GM19240 (cell line): ENCODE results near the gene HIVEP2.
A peak's percentile ranks its signal among the peaks of the same experiment; 100 is the strongest.

Source experiments
- DNase-seq: peaks from one replicate; pipeline ENCODE4 v3.0.0; 2011; ENCODE audit warnings: low spot score; ENCODE audit not compliant: insufficient read length

The HIVEP2 gene

GRCh38 chr6:142794424-142794823, 150.6 kb downstream of the HIVEP2 start:
- no peak for DNase-seq

- DNase-seq = no peak
Observed at GRCh38 chr6:142790257-142790656, 154.7 kb downstream of the HIVEP2 start.

DNA sequence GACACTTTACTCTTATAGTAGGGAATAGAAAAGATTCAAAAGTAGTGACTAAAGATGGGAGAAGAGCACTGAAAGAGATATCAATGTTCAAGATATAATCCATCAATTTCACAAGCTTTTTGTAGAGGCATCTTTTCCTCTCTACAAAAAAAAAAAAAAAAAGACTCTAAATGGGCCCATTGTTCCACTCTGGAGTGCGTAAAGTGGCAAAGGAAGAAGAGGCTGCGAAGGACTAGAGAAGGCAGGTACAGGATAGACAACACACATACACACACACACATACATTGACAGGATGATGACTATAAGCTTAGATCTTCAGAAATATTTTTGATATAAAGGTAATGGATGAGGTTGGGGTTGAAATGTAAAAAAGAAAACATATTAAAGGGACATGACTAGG, 157.6 kb downstream of the HIVEP2 start:
- DNase-seq = no peak

- no peak for DNase-seq
Observed at GRCh38 chr6:142786476-142786875, 158.5 kb downstream of the HIVEP2 start.

DNA sequence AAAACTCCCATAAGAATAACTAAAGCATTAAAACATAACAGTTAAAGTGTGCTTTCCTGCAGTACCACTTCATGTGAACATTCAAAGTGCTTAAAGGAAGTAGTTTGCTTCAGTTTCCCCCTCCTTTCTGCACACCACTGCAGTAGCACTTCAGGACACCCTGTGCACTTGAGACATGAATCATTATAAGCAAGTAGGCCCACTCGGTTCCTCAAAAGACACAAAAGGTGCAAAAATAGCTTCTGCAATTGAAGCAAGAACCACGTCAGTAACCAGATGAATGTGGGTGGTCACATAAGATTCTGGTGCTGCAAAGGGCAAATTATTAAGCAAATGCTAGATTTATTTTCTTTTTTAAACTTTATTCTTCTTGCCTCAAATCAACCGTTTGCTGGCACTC, 160.6 kb downstream of the HIVEP2 start:
- peak; percentile 11 for DNase-seq

DNA sequence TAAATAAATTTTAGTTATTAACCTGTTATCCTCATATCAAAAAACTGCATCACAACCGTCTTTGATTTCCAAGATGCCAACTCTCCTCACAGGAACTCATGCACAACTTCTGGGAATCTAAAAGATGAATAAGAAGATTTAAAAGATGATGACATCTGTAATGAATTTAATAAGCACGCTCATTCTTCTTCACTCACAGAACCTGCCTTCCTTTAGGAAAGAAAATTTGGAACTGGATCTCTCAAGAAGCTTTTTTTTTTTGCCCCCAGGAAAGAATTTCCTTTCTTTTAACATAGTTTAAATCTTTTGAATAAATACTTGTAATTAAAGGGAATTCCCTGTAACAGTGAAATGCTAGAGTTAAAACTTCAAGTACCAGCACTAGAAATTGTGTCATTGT, 161.5 kb downstream of the HIVEP2 start:
- no peak for DNase-seq

- no peak for DNase-seq
Observed at GRCh38 chr6:142781129-142781528, 163.8 kb downstream of the HIVEP2 start.

GRCh38 chr6:142773859-142774648, 170.9 kb downstream of the HIVEP2 start:
- no peak for DNase-seq

DNA sequence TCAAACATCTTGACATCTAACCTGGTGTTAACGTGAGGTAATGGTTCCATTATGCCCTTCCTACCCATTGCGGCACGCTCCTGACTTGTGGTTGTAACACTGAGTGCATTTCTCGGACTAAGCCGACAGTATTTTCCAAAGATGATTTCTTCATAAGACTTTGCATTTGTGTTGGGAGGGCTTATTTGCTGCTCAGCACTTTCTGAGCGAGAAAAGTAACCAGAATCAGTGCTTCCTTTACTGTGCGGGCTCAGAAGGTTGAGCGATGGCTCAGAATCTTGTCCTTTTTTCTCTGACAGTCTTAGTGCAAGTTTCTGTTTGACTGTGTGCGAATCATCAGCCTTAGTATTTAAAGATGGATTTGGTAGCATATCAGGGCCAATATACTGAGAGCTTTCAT, 171.7 kb downstream of the HIVEP2 start:
- DNase-seq = no peak

DNA sequence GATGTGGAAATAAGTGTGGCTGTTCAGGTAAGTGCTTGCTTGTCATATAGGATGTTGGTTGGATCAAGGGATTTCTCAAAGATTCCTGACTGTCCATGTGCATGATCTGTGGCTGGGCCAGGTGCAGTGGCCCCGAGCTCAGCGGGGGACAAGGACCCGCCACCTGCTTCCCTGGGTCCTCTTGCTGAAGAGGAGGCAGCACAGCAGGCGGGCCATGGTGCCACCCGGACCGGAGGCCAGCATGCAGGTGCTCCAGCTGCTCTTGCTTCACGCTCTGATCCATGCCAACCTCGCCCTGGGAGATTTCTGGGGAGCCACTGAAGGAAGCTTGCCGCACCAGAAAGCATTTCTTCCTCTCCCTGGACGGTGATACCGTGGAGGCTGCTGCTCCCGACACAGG, 173.8 kb downstream of the HIVEP2 start:
- no peak for DNase-seq

- DNase-seq = no peak
Observed at GRCh38 chr6:142765306-142765705, 179.7 kb downstream of the HIVEP2 start.

DNA sequence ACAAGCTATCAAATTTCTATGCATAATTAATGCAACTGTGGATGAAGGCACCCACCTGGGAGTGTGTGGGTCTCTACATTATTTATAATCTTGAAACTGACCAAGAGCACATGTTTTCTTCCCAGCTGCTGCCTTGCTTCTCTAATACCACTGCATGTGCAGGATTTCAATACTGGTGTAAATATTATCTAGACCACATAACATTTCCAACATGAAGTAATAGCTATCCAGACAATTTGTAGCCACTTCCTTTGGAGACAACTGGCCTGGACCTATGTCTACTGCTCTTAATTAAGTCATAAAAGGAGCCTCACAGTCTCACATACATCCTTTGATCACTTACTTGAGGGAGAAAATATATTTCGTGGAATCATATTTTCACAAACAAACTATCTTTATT, 180.7 kb downstream of the HIVEP2 start:
- DNase-seq = no peak

DNA sequence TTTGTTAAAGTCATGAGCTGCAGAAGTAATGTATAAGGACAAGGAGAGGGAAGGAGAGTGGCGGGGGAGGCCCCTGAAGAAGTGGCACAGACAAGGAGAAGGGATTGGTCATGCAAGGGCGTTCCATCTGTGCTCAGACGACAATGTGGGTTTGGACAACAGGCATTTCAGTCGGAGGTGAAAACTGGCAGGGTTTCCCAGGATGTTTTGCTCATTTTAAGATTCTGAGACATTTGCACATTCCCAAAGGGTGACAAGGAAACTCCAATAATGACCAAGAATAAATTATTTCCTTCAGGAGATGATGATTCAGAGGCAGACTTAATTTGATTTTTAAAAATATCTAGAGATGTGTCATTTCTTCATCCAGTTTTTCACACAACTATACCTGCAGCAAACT, 181.8 kb downstream of the HIVEP2 start:
- DNase-seq = no peak

DNA sequence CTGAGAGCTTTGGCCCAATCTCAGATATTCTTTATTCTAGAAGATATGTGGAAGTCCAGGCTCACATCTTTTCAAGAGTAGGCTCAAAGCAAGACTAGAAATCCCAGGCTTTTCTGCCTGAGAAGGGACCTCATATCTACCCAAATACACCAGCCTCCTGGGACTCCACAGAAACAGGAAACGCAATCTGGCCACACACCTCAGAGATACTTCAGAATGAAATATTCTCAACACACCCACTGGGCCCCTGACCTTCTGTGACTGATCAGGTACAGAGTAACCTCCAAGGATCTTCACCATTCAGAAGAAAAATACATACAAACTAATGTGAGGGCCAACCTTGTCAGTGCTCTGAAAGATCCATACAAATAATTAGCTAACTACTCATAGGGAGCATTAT, 183.2 kb downstream of the HIVEP2 start:
- no peak for DNase-seq

GRCh38 chr6:142760152-142760551, 184.8 kb downstream of the HIVEP2 start:
- DNase-seq = no peak

DNA sequence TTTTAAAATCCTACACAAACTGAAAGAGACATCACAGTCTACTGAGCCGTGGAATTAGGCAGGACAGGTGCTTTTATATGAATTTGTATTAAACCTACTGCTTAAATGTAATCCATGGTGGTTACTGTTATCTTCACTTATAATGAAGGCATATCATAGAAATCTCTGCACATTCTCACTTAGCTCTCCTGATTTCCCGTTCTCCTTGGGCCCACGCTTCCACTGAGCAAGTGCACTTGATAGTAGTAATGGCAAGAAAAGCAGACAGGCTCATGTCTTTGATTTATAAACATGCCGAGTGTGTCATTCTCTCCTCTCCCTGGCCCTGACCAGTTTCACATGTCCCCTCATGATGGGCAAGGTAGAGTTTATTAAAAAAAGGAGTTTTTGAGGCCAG, 186.3 kb downstream of the HIVEP2 start:
- DNase-seq = no peak

GRCh38 chr6:142757852-142758628, 186.9 kb downstream of the HIVEP2 start:
- DNase-seq = no peak

DNA sequence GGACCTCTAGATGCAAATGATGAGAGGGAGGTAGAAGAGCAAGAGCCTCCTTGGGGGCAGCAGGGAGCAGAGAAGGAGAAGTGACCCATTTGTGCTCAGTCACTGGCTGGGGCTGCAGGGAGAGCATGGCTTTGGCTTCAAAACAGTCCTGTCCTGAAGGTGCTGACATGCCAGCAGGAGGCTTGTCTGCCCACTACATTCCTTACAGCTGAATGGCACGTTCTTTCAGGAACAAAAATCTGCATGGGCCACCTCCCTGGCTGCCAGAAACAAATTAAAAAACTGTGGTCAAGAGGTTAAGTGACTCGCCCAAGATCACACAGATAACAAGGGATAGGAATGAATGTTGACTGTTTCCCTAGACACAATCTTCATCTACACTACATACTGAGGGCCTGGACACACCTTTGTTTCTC, 188.8 kb downstream of the HIVEP2 start:
- no peak for DNase-seq

GRCh38 chr6:142753196-142753595, 191.8 kb downstream of the HIVEP2 start:
- no peak for DNase-seq

GRCh38 chr6:142752348-142752747, 192.6 kb downstream of the HIVEP2 start:
- no peak for DNase-seq

- no peak for DNase-seq
Observed at GRCh38 chr6:142751452-142751851, 193.5 kb downstream of the HIVEP2 start.

- DNase-seq = no peak
Observed at GRCh38 chr6:142750998-142751397, 194.0 kb downstream of the HIVEP2 start.

- no peak for DNase-seq
Observed at GRCh38 chr6:142749556-142749955, 195.4 kb downstream of the HIVEP2 start.
